ENCODE measurements around the gene ADCY4. TPM values are rescaled to one million over a fixed set of nuclear protein-coding genes. Genes with fewer than 3 reads are reported as not detected.

Gene ADCY4
- total and polyA plus RNA-seq, 2 of the 13 experiments (the other 11 are each of a cell fraction or from before 2014, with no cell fraction given) = 0.03 TPM; not detected in 1

DNA sequence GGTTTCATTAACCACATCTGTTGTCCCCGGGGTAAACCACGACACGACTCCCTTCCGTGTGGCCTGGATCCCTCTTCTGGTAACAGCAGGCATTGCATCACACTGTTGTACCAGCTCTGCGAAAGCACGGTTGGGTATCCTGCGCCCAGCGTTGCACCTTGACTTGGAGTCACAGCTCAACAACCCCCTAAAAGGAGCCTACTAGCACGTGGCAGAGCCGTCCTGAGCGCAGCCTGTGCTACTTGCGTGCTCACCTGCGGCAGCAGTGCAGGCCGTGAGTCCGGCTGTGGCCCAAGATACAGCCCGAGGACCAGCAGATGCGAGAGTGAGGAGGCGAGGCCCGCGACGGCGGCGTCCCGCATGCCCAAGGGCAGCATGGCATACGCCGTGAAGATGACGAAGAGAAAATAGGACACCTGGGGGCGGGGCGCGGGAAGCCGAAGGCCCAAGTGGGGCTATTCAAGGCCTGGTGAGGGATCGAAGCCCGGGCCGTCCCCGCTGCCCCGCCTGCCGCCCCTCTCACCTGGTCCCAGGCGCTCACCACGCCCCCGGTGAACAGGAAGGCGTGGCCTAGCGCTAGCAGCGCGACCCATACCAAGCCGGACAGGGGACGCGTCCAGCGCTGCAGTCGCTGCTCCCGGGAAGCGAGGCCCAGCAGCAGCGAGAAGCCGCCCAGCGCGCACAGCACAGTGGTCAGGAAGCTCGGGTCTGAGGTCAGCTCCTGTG is 2.4 kb downstream of the ADCY4 start (continued):
- TF ChIP-seq ZNF891 (CRISPR knock-in tag; IDR thresholded peaks at IDR 0.05) (no peak; the same call in 1 of the 2 replicates), HES4 (CRISPR knock-in tag; IDR thresholded peaks at IDR 0.05; ENCODE audit: borderline replicate concordance) (peak; percentile 88; the same call in 1 of the 2 replicates), IKZF4 (CRISPR knock-in tag; IDR thresholded peaks at IDR 0.05; ENCODE audit: borderline replicate concordance, low read depth, not compliant biosample characterization) (peak; percentile 56), PCBP1 (IDR thresholded peaks at IDR 0.05; ENCODE audit: borderline replicate concordance, low read depth, low read length) (0 out of 2 replicates have a peak, but pooled peaks have one; percentile 28), STAG1 (CRISPR knock-in tag; IDR thresholded peaks at IDR 0.05) (peak; percentile 77), ISX (CRISPR knock-in tag; conservative IDR thresholded peaks at IDR 0.05) (no peak), ZSCAN21 (CRISPR knock-in tag; IDR thresholded peaks at IDR 0.05; ENCODE audit: borderline replicate concordance) (peak; percentile 73; the same call in 1 of the 2 replicates), ZNF251 (CRISPR knock-in tag; IDR thresholded peaks at IDR 0.05) (peak; percentile 93), FOXK2 (IDR thresholded peaks at IDR 0.05) (no peak), MED1 (CRISPR knock-in tag; IDR thresholded peaks at IDR 0.05) (no peak; the same call in 1 of the 2 replicates), ZNF232 (CRISPR knock-in tag; IDR thresholded peaks at IDR 0.05; ENCODE audit: borderline replicate concordance) (no peak; the same call in none of the 2 replicates)
- TF ChIP-seq, protein P1, sequence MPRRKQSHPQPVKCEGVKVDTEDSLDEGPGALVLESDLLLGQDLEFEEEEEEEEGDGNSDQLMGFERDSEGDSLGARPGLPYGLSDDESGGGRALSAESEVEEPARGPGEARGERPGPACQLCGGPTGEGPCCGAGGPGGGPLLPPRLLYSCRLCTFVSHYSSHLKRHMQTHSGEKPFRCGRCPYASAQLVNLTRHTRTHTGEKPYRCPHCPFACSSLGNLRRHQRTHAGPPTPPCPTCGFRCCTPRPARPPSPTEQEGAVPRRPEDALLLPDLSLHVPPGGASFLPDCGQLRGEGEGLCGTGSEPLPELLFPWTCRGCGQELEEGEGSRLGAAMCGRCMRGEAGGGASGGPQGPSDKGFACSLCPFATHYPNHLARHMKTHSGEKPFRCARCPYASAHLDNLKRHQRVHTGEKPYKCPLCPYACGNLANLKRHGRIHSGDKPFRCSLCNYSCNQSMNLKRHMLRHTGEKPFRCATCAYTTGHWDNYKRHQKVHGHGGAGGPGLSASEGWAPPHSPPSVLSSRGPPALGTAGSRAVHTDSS (CRISPR knock-in tag; conservative IDR thresholded peaks at IDR 0.05) = no peak
- TF ChIP-seq, protein P2, sequence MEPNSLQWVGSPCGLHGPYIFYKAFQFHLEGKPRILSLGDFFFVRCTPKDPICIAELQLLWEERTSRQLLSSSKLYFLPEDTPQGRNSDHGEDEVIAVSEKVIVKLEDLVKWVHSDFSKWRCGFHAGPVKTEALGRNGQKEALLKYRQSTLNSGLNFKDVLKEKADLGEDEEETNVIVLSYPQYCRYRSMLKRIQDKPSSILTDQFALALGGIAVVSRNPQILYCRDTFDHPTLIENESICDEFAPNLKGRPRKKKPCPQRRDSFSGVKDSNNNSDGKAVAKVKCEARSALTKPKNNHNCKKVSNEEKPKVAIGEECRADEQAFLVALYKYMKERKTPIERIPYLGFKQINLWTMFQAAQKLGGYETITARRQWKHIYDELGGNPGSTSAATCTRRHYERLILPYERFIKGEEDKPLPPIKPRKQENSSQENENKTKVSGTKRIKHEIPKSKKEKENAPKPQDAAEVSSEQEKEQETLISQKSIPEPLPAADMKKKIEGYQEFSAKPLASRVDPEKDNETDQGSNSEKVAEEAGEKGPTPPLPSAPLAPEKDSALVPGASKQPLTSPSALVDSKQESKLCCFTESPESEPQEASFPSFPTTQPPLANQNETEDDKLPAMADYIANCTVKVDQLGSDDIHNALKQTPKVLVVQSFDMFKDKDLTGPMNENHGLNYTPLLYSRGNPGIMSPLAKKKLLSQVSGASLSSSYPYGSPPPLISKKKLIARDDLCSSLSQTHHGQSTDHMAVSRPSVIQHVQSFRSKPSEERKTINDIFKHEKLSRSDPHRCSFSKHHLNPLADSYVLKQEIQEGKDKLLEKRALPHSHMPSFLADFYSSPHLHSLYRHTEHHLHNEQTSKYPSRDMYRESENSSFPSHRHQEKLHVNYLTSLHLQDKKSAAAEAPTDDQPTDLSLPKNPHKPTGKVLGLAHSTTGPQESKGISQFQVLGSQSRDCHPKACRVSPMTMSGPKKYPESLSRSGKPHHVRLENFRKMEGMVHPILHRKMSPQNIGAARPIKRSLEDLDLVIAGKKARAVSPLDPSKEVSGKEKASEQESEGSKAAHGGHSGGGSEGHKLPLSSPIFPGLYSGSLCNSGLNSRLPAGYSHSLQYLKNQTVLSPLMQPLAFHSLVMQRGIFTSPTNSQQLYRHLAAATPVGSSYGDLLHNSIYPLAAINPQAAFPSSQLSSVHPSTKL (CRISPR knock-in tag; IDR thresholded peaks at IDR 0.05) = peak; percentile 59

Data from HepG2 (cell line).